DOHH2 (cell line): Measurements from ENCODE around the gene DLL3.

Experiments
- CTCF ChIP-seq: fragments of 200-600 bp; sonication (generic); IDR thresholded peaks from one replicate; pipeline ENCODE4 v1.5.1; 2014; ENCODE audit warnings: antibody characterized with exemption, mild to moderate bottlenecking, low read depth, low read length; ENCODE audit not compliant: poor library complexity, severe bottlenecking
- EZH2phosphoT487 ChIP-seq: fragments of 200-600 bp; sonication (generic); IDR thresholded peaks from 2 replicates; pipeline ENCODE4 v1.6.1; 2017; ENCODE audit warnings: borderline replicate concordance, mild to moderate bottlenecking, antibody characterized with exemption, low read length, moderate library complexity, mixed read lengths

GRCh38 chr19:39544911-39545310, 46.2 kb downstream of the DLL3 start:
- TF ChIP-seq EZH2phosphoT487: no peak
- no peak for TF ChIP-seq CTCF
